DOHH2 (cell line): ENCODE results near the gene APOL2.

Experiments
- H3F3A ChIP-seq: fragments of 200-600 bp; sonication (generic), shearing (Covaris generic); 2 replicates; pipeline ENCODE4 v1.6.0; 2016; ENCODE audit warnings: antibody characterized with exemption, mild to moderate bottlenecking; ENCODE audit not compliant: control insufficient read depth, insufficient read depth
- H3K27ac ChIP-seq: fragments of 200-600 bp; sonication (generic); 2 replicates; pipeline ENCODE4 v1.5.1; 2014; ENCODE audit warnings: low read depth, mild to moderate bottlenecking, low read length, moderate library complexity
- H3K27me3 ChIP-seq: fragments of 200-600 bp; sonication (generic); 2 replicates; pipeline ENCODE4 v1.6.1; 2014; ENCODE audit warnings: mild to moderate bottlenecking, low read length, mixed read lengths; ENCODE audit not compliant: control insufficient read depth
- H3K36me3 ChIP-seq: fragments of 200-600 bp; sonication (generic); 2 replicates; pipeline ENCODE4 v1.6.1; 2014; ENCODE audit warnings: mild to moderate bottlenecking, low read length, moderate library complexity, mixed read lengths; ENCODE audit not compliant: control insufficient read depth
- H3K4me1 ChIP-seq: fragments of 200-600 bp; sonication (generic); 2 replicates; pipeline ENCODE4 v1.6.1; 2014; ENCODE audit warnings: mild to moderate bottlenecking, low read length, mixed read lengths; ENCODE audit not compliant: control insufficient read depth
- H3K4me2 ChIP-seq: fragments of 200-600 bp; sonication (generic); 2 replicates; pipeline ENCODE4 v1.6.0; 2014; ENCODE audit warnings: mild to moderate bottlenecking, low read length, moderate library complexity
- H3K4me3 ChIP-seq: fragments of 200-600 bp; sonication (generic); 2 replicates; pipeline ENCODE4 v1.5.1; 2014; ENCODE audit warnings: mild to moderate bottlenecking, low read length, mixed read lengths
- H3K79me2 ChIP-seq: fragments of 200-600 bp; sonication (generic); 2 replicates; pipeline ENCODE4 v1.6.1; 2014; ENCODE audit warnings: mild to moderate bottlenecking, low read length, mixed read lengths; ENCODE audit not compliant: control insufficient read depth
- H3K9me2 ChIP-seq: fragments of 200-600 bp; sonication (generic); replicated peaks from 2 replicates; pipeline ENCODE4 v1.6.1; 2014; ENCODE audit warnings: mild to moderate bottlenecking, low read length, mixed read lengths; ENCODE audit not compliant: control insufficient read depth
- H3K9me3 ChIP-seq: fragments of 200-600 bp; sonication (generic); 2 replicates; pipeline ENCODE4 v1.6.1; 2014; ENCODE audit warnings: antibody characterized with exemption, low read length, mixed read lengths; ENCODE audit not compliant: control insufficient read depth, insufficient read depth
- H4K20me1 ChIP-seq: fragments of 200-600 bp; sonication (generic); 2 replicates; pipeline ENCODE4 v1.6.0; 2014; ENCODE audit warnings: low read depth, mild to moderate bottlenecking, antibody characterized with exemption, low read length, moderate library complexity; ENCODE audit not compliant: control insufficient read depth, insufficient read depth
- EZH2phosphoT487 ChIP-seq: fragments of 200-600 bp; sonication (generic); IDR thresholded peaks from 2 replicates; pipeline ENCODE4 v1.6.1; 2017; ENCODE audit warnings: borderline replicate concordance, mild to moderate bottlenecking, antibody characterized with exemption, low read length, moderate library complexity, mixed read lengths
- TF ChIP-seq, protein P1 (sequence below): fragments of 200-600 bp; sonication (generic); IDR thresholded peaks from one replicate; pipeline ENCODE4 v1.5.1; 2014; ENCODE audit warnings: antibody characterized with exemption, mild to moderate bottlenecking, low read depth, low read length; ENCODE audit not compliant: poor library complexity, severe bottlenecking

Gene APOL2

DNA sequence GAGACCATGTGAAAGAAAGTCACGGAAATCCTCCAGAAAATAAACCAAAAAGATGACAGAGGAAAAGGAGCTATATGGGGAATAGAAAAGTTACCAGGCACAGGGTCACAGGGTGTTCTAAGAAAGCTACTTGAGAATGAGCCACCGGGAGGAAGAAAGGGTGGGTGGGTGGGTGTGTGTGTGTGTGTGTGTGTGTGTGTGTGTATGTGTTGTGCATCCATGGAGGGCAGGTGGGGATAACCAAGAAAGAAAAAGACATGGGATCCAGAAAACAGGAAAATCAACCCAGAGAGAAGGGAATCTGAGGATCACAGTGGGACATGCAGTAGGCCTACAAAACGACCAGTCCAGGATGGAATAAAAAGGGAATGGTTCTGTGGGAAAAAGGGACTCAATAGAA is 3.7 kb downstream of the APOL2 start:
- Histone ChIP-seq H3K79me2 (no peaks in the 10 kb centered on the region), H3K9me2 (no peaks in the 10 kb centered on the region), H3K4me1 (peaks cover 16% of the 10 kb centered on the region), H3F3A (no peaks in the 10 kb centered on the region), H3K9me3 (no peaks in the 10 kb centered on the region), H3K27me3 (no peaks in the 10 kb centered on the region), H3K4me3 (no peak overlapping the region), H3K36me3 (no peaks in the 10 kb centered on the region), H4K20me1 (no peaks in the 10 kb centered on the region), H3K4me2 (no peak overlapping the region), H3K27ac (no peak overlapping the region)
- TF ChIP-seq, protein P1, sequence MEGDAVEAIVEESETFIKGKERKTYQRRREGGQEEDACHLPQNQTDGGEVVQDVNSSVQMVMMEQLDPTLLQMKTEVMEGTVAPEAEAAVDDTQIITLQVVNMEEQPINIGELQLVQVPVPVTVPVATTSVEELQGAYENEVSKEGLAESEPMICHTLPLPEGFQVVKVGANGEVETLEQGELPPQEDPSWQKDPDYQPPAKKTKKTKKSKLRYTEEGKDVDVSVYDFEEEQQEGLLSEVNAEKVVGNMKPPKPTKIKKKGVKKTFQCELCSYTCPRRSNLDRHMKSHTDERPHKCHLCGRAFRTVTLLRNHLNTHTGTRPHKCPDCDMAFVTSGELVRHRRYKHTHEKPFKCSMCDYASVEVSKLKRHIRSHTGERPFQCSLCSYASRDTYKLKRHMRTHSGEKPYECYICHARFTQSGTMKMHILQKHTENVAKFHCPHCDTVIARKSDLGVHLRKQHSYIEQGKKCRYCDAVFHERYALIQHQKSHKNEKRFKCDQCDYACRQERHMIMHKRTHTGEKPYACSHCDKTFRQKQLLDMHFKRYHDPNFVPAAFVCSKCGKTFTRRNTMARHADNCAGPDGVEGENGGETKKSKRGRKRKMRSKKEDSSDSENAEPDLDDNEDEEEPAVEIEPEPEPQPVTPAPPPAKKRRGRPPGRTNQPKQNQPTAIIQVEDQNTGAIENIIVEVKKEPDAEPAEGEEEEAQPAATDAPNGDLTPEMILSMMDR, result no peak
- no peak for TF ChIP-seq EZH2phosphoT487

DNA sequence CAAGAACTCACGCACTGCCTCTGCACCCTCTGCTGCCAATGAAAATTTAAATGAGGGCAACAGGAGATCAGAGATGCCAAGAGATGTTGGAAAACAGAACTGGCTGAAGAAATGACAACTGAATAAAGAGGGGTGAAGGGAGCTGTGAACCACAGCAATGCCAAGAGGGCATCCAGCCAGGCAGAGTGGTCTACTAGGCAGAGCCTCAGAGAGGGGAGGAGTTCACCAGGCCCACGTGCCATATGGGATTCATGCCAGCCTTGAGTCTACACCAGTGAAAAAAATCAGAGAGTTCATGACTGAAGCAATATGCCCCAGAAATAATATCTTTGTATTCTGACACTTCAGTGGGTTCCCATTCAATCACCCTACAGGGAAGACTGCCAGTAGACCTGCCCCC is 4.4 kb downstream of the APOL2 start:
- no peaks in the 10 kb centered on the region for H3F3A ChIP-seq
- no peak overlapping the region for H3K4me2 ChIP-seq
- no peaks in the 10 kb centered on the region for H3K27me3 ChIP-seq
- no peaks in the 10 kb centered on the region for H3K9me2 ChIP-seq
- H4K20me1 ChIP-seq, result no peaks in the 10 kb centered on the region
- H3K4me1 ChIP-seq, result peaks cover 16% of the 10 kb centered on the region
- no peak for TF ChIP-seq EZH2phosphoT487
- TF ChIP-seq, protein P1, result no peak
- H3K27ac ChIP-seq, result no peak overlapping the region
- H3K79me2 ChIP-seq, result no peaks in the 10 kb centered on the region
- H3K36me3 ChIP-seq, result no peaks in the 10 kb centered on the region
- no peak overlapping the region for H3K4me3 ChIP-seq
- no peaks in the 10 kb centered on the region for H3K9me3 ChIP-seq

DNA sequence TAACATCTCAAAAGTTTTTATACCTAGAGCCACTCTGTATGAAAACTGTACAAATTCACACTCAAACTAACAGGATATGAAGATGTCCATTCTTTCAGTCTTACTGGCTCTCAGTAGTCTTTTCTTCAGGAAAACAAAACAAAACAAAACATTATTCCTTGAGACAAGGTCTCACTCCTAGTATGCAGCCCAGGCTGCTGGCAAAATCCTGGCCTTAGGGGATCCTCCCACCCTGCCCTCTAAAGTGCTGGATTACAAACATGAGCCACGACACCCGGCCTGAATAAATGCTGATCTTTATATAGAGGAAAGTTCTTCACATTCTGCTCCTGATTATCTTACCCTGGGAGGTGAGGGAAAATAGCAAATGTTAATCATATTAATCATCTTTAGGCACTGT is 5.1 kb downstream of the APOL2 start:
- no peak overlapping the region for H3K4me3 ChIP-seq
- no peak overlapping the region for H3K4me2 ChIP-seq
- no peaks in the 10 kb centered on the region for H3K36me3 ChIP-seq

More for the DNA sequence above, 5.1 kb downstream of the APOL2 start:
- H3K27me3 ChIP-seq, result no peaks in the 10 kb centered on the region
- H3K27ac ChIP-seq, result no peak overlapping the region
- no peaks in the 10 kb centered on the region for H3K9me3 ChIP-seq
- TF ChIP-seq EZH2phosphoT487, result no peak
- TF ChIP-seq, protein P1, result no peak
- H3K4me1 ChIP-seq, result peaks cover 10% of the 10 kb centered on the region
- no peaks in the 10 kb centered on the region for H3F3A ChIP-seq
- no peaks in the 10 kb centered on the region for H3K9me2 ChIP-seq
- no peaks in the 10 kb centered on the region for H3K79me2 ChIP-seq
- no peaks in the 10 kb centered on the region for H4K20me1 ChIP-seq
